Omental fat pad (tissue), 4 donors: ENCODE data around the gene RHOBTB1. TPM values are rescaled to one million over a fixed set of nuclear protein-coding genes. Genes with fewer than 3 reads are reported as not detected.

ENCODE experiments used
- ATAC-seq: fragments of 150-250 bp; one replicate; pipeline ENCODE4 v1.9.1; 2016; ENCODE audit warnings: mild to moderate bottlenecking, moderate library complexity; ENCODE audit not compliant: low FRiP score
- DNase-seq: peaks from one replicate; pipeline ENCODE4 v3.0.0-alpha.2; 2019; ENCODE audit warnings: low spot score
- total RNA-seq, 4 donors: library from RNA; depleted of rRNA; stranded (reverse); fragments of >200 nt; gene quantifications; one replicate each; pipeline ENCODE4 v1.1.0, GENCODE V29; 2016
- TF ChIP-seq, protein P1 (sequence below), 3 donors: fragments of 450-650 bp; IDR thresholded peaks; one replicate each; pipeline ENCODE4 v1.5.1; 2016 to 2017; ENCODE audit warnings: antibody characterized with exemption in 3 of 3, mild to moderate bottlenecking in 3 of 3, moderate library complexity in 2 of 3

RHOBTB1 gene
- total RNA-seq, 4 donors from 2014 or later: 9.5 to 34.8 (median 16.9) TPM

DNA sequence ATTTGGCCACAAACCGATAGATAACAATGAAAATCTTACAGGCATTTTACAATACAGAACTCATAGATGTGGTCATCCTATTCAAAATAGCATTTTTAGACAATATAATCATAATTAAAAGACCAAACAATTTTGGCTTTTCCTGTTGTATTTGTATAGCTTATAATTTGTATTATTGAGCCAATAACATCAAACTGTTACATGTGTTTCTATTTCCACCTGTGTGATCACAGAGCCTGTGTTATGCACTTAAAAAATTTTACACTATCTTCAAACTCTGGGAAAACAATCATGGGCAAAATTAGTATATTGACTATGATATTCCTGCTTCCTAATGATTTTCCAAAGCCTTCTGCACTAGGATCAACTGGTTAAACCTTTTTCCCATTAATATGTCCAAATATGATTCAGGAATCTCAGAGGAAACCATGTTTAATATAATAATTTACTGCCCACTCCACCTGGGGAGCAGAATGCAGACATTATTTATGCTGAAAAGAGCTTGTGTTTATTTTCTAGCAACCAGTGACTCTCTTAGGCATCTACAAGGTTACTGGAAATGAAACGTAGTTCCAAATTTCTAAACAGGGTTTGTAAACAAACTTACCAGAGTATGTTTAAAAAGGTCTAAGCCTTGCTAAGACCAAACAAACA, 1.7 kb downstream of the RHOBTB1 start:
- no peak for ATAC-seq
- TF ChIP-seq, protein P1, sequence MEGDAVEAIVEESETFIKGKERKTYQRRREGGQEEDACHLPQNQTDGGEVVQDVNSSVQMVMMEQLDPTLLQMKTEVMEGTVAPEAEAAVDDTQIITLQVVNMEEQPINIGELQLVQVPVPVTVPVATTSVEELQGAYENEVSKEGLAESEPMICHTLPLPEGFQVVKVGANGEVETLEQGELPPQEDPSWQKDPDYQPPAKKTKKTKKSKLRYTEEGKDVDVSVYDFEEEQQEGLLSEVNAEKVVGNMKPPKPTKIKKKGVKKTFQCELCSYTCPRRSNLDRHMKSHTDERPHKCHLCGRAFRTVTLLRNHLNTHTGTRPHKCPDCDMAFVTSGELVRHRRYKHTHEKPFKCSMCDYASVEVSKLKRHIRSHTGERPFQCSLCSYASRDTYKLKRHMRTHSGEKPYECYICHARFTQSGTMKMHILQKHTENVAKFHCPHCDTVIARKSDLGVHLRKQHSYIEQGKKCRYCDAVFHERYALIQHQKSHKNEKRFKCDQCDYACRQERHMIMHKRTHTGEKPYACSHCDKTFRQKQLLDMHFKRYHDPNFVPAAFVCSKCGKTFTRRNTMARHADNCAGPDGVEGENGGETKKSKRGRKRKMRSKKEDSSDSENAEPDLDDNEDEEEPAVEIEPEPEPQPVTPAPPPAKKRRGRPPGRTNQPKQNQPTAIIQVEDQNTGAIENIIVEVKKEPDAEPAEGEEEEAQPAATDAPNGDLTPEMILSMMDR (IDR thresholded peaks at IDR 0.05): no peak
- DNase-seq: no peak

DNA sequence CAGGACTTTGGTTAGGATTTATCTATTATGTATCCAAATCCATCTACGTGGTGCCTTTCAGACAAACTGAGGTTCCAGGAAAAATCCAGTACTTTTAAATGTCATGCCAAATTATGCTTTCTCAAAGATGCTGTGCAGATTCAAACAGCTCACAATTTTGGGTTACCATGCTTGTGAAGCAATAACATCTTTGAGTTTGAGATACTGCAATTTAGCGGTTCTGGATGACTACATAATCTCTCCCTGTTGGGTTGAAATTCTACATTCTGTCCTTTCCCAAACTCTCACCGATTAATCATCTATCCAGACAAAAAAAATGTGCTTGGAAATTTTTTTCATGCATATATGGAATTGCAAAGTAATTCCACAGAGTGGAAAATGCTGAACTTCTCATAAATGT, 3.5 kb downstream of the RHOBTB1 start:
- ATAC-seq (no peak), DNase-seq (no peak)
- TF ChIP-seq, protein P1 (IDR thresholded peaks at IDR 0.05): no peak

DNA sequence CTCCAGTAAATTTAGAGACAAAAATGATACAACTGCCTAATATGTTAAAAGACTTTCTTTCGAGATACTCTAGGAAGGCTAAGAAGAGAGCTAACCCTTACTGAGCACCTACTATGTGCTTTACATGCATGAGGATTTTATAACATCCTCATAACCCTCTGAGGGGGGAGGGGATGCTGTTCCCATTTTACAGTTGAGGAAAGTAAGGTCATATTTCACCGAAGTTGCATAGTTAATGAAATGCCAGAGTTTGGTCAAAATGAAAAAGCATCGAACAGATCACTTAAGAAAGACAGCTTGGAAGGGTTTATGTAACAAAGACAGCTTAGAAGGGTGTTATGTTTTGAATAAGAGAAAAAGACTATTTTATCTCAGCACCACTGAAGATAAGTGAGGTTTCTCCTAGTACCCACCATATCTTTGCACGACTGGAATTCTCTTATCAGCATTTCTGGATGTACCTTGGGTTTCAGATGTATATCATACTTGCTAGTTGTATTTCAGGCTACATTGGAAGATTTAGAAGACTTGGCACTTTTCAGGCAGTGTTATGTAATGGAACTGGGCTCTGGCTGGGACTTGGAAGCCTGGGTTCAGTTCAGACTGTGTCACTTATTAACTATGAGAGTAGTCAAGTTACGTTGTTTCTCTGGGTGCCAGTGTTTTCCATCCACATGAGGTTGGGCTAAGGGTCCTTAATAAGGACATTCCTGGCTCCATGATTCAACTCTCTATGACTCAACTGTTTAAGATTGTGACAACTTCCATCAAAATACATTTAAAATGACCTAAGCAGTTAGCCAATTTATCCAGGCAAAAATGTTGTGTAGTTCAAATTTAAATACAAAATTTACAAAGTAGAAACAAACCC, 6.0 kb downstream of the RHOBTB1 start:
- no peak for ATAC-seq
- DNase-seq: no peak
- TF ChIP-seq, protein P1 (IDR thresholded peaks at IDR 0.05): no peak

DNA sequence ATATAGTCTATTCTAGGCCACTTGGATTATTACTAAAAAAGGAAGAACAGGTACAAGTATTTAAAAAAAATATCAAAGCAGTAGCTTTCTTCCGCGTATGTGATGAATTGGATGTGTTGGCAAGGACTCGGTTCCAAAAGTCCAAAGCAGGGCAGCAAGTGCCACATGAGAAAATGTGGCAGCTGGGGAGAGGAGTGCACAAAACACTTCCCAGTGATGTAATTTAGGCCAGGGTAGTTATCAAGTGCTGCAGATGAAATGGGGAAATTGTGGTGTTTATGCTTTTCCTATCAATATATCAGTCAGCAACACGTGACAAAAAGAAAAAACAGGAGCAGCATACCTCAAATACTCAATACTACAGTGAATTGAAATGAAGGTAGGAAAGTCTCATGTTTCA, 7.0 kb downstream of the RHOBTB1 start:
- ATAC-seq: no peak
- TF ChIP-seq, protein P1 (IDR thresholded peaks at IDR 0.05): no peak
- no peak for DNase-seq

DNA sequence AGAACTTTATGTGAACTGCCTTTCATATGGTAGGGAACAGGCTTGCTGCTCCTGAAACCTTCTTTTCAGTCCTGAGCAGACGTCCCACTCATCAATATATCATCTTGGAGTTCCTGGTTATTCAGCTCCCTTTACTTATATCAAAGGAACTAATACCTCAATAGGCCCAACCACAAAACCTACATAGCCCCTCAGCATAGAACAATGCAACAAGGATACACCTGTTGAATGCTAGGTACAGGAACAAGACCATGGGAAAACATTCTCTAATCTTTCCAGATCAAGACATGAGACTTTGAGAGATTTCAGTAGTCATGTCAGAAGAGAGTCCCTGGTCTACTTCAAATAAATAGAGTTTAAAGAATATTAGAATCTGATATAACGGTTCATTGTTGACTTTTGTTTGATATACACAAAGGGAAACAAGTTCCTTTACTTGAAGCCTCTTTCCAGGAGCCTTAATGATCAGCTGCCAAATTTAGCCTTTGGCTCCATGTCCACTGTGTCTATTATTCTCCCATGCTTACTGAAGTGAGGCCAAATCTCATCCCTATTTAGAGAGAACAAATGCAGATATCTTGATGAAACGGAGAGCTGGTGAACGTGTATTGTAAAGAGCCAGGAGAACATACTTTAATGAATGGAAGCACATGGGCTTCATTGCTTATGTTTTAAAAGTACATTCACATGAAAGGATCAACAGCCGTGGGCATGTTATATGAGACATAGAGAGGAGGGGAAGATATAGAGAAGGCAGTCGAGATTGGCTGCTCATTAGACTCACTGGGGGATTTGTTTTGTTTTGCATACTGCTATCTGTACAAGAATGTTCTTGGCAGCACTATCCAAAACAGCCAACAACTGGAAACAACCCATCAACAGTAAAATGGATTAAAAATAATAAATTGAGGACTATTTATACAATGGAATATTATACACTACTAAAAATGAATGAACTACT, 9.5 kb downstream of the RHOBTB1 start:
- TF ChIP-seq, protein P1 (IDR thresholded peaks at IDR 0.05): no peak
- DNase-seq (no peak), ATAC-seq (no peak)

DNA sequence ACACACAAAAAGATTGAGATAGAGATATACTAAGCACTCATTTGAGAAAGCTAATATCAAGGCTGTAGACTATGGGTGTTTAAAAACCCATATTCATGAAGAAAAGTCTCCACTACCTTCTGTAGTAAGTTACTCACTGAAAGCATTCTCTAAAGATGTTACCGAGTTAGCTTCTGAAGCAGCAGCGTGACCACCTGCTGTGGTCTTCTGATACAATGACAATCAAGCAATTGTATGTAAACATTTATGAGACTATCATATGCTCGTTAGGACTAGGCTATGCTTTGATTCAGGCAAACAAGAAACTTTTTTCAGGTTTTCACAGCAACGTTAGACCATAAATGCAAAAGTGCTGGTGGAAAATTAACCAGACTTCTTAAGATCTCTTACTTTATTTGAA, 11.2 kb downstream of the RHOBTB1 start:
- TF ChIP-seq, protein P1 (IDR thresholded peaks at IDR 0.05): no peak
- ATAC-seq (no peak), DNase-seq (no peak)
